Fibroblast of skin of right quadriceps (primary cell): ENCODE data around the gene HNRNPLL.
A peak's percentile ranks its signal among the peaks of the same experiment; 100 is the strongest.

ENCODE experiments used
- DNase-seq: peaks from one replicate; pipeline ENCODE4 v3.0.0-alpha.2; 2013

The HNRNPLL gene

GRCh38 chr2:38590053-38590452 lies 12.7 kb downstream of the HNRNPLL start:
- DNase-seq: no peak

- DNase-seq: no peak
Measured at GRCh38 chr2:38586931-38587330, 15.8 kb downstream of the HNRNPLL start.

GRCh38 chr2:38584881-38585280 lies 17.8 kb downstream of the HNRNPLL start:
- no peak for DNase-seq

GRCh38 chr2:38583994-38584393 lies 18.7 kb downstream of the HNRNPLL start:
- no peak for DNase-seq

- DNase-seq: no peak
Measured at GRCh38 chr2:38583524-38583923, 19.2 kb downstream of the HNRNPLL start.

GRCh38 chr2:38581193-38582147 lies 21.3 kb downstream of the HNRNPLL start:
- DNase-seq: peak; percentile 71

GRCh38 chr2:38580115-38580636 lies 22.6 kb downstream of the HNRNPLL start:
- no peak for DNase-seq

- no peak for DNase-seq
Measured at GRCh38 chr2:38578832-38579231, 23.9 kb downstream of the HNRNPLL start.

GRCh38 chr2:38574278-38574677 lies 28.4 kb downstream of the HNRNPLL start:
- no peak for DNase-seq

GRCh38 chr2:38572167-38572566 lies 30.6 kb downstream of the HNRNPLL start:
- DNase-seq: peak; percentile 43

- DNase-seq: no peak
Measured at GRCh38 chr2:38571193-38571592, 31.5 kb downstream of the HNRNPLL start.

- no peak for DNase-seq
Measured at GRCh38 chr2:38568724-38569436, 33.8 kb downstream of the HNRNPLL start.

- no peak for DNase-seq
Measured at GRCh38 chr2:38565333-38565732, 37.4 kb downstream of the HNRNPLL start.

- DNase-seq: no peak
Measured at GRCh38 chr2:38561691-38562090, 41.0 kb downstream of the HNRNPLL start.

- no peak for DNase-seq
Measured at GRCh38 chr2:38560092-38560491, 42.6 kb downstream of the HNRNPLL start.

GRCh38 chr2:38557981-38558380 lies 44.7 kb downstream of the HNRNPLL start:
- DNase-seq: no peak

GRCh38 chr2:38557217-38557616 lies 45.5 kb downstream of the HNRNPLL start:
- DNase-seq: no peak

- no peak for DNase-seq
Measured at GRCh38 chr2:38556006-38556801, 46.5 kb downstream of the HNRNPLL start.

GRCh38 chr2:38554973-38555595 lies 47.6 kb downstream of the HNRNPLL start:
- peak; percentile 20 for DNase-seq

GRCh38 chr2:38553554-38553953 lies 49.2 kb downstream of the HNRNPLL start:
- no peak for DNase-seq

- DNase-seq: no peak
Measured at GRCh38 chr2:38552259-38552658, 50.5 kb downstream of the HNRNPLL start.

GRCh38 chr2:38551746-38552145 lies 51.0 kb downstream of the HNRNPLL start:
- DNase-seq: no peak
